CD4-positive, alpha-beta T cell (primary cell): ENCODE results near the gene CCDC126. TPM values are rescaled to one million over a fixed set of nuclear protein-coding genes. Genes with fewer than 3 reads are reported as not detected.

Experiments used
- ATAC-seq: fragments of 200-7000 bp; cut with Tn5 transposase; one replicate; pipeline ENCODE4 v1.10.0; 2022; ENCODE audit warnings: mild to moderate bottlenecking; ENCODE audit not compliant: poor library complexity
- CTCF ChIA-PET: fragments of 350-600 bp; sonication (Branson Sonifier 250); formaldehyde crosslinking; loops from one replicate; lab custom pipeline; 2021; ENCODE audit warnings: antibody characterized with exemption, inconsistent platforms; lab: Charles Lee
- POLR2A ChIA-PET: fragments of 350-600 bp; sonication (Branson Sonifier 250); formaldehyde crosslinking; loops from one replicate; lab custom pipeline; 2021; ENCODE audit warnings: antibody characterized with exemption, inconsistent platforms; lab: Charles Lee
- DNase-seq, 14 experiments: peaks; one replicate each; pipeline ENCODE4 v3.0.0-alpha.2; 2013 to 2020; ENCODE audit warnings: mixed read lengths in 2 of 14
- H3K27ac ChIP-seq, 2 donors: one replicate each; pipeline versions ENCODE4 v1.5.1 to v1.7.0; 2013; ENCODE audit warnings: low read length in 2 of 2, low read depth in 1 of 2, mild to moderate bottlenecking in 1 of 2
- H3K27me3 ChIP-seq, 2 experiments: 1 replicate in 1 of 2; 2 replicates in 1 of 2; pipeline versions ENCODE4 v1.6.1 to v1.7.0; 2013; ENCODE audit warnings: low read length in 2 of 2, control low read depth in 1 of 2, mild to moderate bottlenecking in 1 of 2, moderate library complexity in 1 of 2; ENCODE audit not compliant: insufficient read depth in 2 of 2, control insufficient read depth in 1 of 2
- H3K36me3 ChIP-seq: one replicate; pipeline ENCODE4 v1.6.1; 2013; ENCODE audit warnings: low read length, control low read depth; ENCODE audit not compliant: insufficient read depth
- H3K4me1 ChIP-seq: one replicate; pipeline ENCODE4 v1.6.1; 2013; ENCODE audit warnings: low read length, control low read depth; ENCODE audit not compliant: insufficient read depth
- H3K4me3 ChIP-seq: one replicate; pipeline ENCODE4 v1.5.1; 2013; ENCODE audit warnings: mild to moderate bottlenecking, low read length, moderate library complexity
- H3K9me3 ChIP-seq, 2 experiments: 1 replicate in 1 of 2; 2 replicates in 1 of 2; pipeline versions ENCODE4 v1.6.1 to v1.7.0; 2013; ENCODE audit warnings: low read length in 2 of 2, mild to moderate bottlenecking in 2 of 2, control low read depth in 1 of 2, moderate library complexity in 1 of 2; ENCODE audit not compliant: control insufficient read depth in 1 of 2, insufficient read depth in 1 of 2
- H3K27ac Mint-ChIP-seq: one replicate; pipeline ENCODE4 v1.8.0; 2020; ENCODE audit warnings: mixed read lengths
- H3K27me3 Mint-ChIP-seq: one replicate; pipeline ENCODE4 v1.8.0; 2021; ENCODE audit warnings: mixed read lengths
- H3K36me3 Mint-ChIP-seq: one replicate; pipeline ENCODE4 v1.8.0; 2021; ENCODE audit warnings: low read depth, mixed read lengths
- H3K4me1 Mint-ChIP-seq: one replicate; pipeline ENCODE4 v1.8.0; 2021; ENCODE audit warnings: low read depth, mixed read lengths
- H3K4me3 Mint-ChIP-seq: one replicate; pipeline ENCODE4 v1.8.0; 2020; ENCODE audit warnings: mild to moderate bottlenecking, mixed read lengths
- H3K9me3 Mint-ChIP-seq: one replicate; pipeline ENCODE4 v1.8.0; 2020; ENCODE audit warnings: mixed read lengths
- intact Hi-C, 2 experiments: fragments of 100-400 bp; cut with DNase I in 1 of 2; cut with micrococcal nuclease in 1 of 2; formaldehyde crosslinking; loops; one replicate each; pipeline versions ENCODE4 v1.15.1 to v1.9.0; 2023 to 2025; cut with DNase I, micrococcal nuclease
- total RNA-seq, 174 experiments: library from RNA in 2 of 174; stranded (reverse) in 2 of 174; gene quantifications; one replicate each; pipeline ENCODE4 v1.2.3 and lab custom pipeline; 2021 to 2026
- TF ChIP-seq, protein P1 (sequence below): fragments of 200-600 bp; IDR thresholded peaks from one replicate; pipeline ENCODE4 v1.8.0; 2022; ENCODE audit warnings: antibody characterized with exemption, mild to moderate bottlenecking

CCDC126 gene
- total RNA-seq, 2 experiments from 2014 or later: 8.3 to 10.3 TPM

DNA sequence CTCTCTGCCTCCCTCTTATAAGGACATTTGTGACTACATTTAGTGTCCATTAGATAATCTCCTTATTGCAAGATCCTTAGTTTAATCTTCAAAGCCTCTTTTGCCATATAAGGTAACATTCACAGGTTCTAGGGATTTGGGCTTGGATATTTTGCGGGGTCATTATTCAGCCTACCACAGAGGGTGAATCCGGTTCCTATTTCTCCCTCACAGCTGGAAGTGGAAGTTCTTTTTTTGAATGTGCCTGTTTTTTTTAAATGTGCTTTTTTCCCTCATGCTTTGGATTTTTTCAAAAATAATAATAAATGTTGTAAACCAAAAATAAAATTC is 65.8 kb downstream of the CCDC126 start:
- H3K9me3 ChIP-seq: peaks cover 0 to 9% of the 10 kb centered on the region in 2 experiments
- H3K27me3 ChIP-seq: no peaks in the 10 kb centered on the region
- H3K27ac ChIP-seq: no peak overlapping the region
- ATAC-seq (no peak), DNase-seq (no peak)
- no peaks in the 10 kb centered on the region for H3K4me1 ChIP-seq
- no peaks in the 10 kb centered on the region for H3K36me3 ChIP-seq
- no peak overlapping the region for H3K4me3 ChIP-seq
- no peaks in the 10 kb centered on the region for H3K27me3 Mint-ChIP-seq
- H3K36me3 Mint-ChIP-seq: no peaks in the 10 kb centered on the region
- no peak overlapping the region for H3K27ac Mint-ChIP-seq
- intact Hi-C loops: loop anchor here in 1 of 2 experiments (10.0 kb wide), 1 partner anchor 538 kb away; no protein-coding TSS in a partner anchor
- no peaks in the 10 kb centered on the region for H3K4me1 Mint-ChIP-seq
- H3K9me3 Mint-ChIP-seq: peaks cover 5% of the 10 kb centered on the region
- ChIA-PET POLR2A (no interaction called here), CTCF (no interaction called here)
- TF ChIP-seq, protein P1, sequence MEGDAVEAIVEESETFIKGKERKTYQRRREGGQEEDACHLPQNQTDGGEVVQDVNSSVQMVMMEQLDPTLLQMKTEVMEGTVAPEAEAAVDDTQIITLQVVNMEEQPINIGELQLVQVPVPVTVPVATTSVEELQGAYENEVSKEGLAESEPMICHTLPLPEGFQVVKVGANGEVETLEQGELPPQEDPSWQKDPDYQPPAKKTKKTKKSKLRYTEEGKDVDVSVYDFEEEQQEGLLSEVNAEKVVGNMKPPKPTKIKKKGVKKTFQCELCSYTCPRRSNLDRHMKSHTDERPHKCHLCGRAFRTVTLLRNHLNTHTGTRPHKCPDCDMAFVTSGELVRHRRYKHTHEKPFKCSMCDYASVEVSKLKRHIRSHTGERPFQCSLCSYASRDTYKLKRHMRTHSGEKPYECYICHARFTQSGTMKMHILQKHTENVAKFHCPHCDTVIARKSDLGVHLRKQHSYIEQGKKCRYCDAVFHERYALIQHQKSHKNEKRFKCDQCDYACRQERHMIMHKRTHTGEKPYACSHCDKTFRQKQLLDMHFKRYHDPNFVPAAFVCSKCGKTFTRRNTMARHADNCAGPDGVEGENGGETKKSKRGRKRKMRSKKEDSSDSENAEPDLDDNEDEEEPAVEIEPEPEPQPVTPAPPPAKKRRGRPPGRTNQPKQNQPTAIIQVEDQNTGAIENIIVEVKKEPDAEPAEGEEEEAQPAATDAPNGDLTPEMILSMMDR: no peak
- no peak overlapping the region for H3K4me3 Mint-ChIP-seq

DNA sequence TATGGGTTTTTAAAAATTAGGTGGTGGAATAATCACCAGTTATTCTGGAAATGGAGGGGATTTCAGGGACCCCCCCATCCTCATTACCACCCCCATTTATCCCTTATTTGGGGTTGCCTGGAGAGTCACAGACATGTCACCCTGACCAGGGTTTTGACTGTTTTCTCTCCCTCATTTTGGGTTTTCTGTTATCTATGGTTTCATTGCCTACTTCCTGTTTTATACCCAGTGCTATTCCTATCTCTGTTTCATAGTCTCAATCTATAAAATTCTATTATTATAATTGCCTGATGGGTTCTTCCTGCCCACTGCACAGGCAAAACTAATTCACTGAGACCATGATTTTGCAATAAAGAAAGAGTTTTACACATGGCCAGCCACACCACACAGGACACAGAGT is 66.9 kb downstream of the CCDC126 start:
- Mint-ChIP-seq H3K4me1 (no peaks in the 10 kb centered on the region), H3K9me3 (no peaks in the 10 kb centered on the region), H3K36me3 (no peaks in the 10 kb centered on the region), H3K4me3 (no peak overlapping the region), H3K27ac (no peak overlapping the region), H3K27me3 (no peaks in the 10 kb centered on the region)
- intact Hi-C loops: loop anchor here in 1 of 2 experiments (10.0 kb wide), 1 partner anchor 539 kb away; no protein-coding TSS in a partner anchor
- Histone ChIP-seq H3K27ac (no peak overlapping the region), H3K4me1 (no peaks in the 10 kb centered on the region), H3K36me3 (no peaks in the 10 kb centered on the region), H3K9me3 (peaks cover 0 to 5% of the 10 kb centered on the region in 2 experiments), H3K27me3 (no peaks in the 10 kb centered on the region), H3K4me3 (no peak overlapping the region)
- CTCF ChIA-PET: no interaction called here
- POLR2A ChIA-PET: no interaction called here
- TF ChIP-seq, protein P1: no peak
- DNase-seq: no peak
- ATAC-seq: no peak

DNA sequence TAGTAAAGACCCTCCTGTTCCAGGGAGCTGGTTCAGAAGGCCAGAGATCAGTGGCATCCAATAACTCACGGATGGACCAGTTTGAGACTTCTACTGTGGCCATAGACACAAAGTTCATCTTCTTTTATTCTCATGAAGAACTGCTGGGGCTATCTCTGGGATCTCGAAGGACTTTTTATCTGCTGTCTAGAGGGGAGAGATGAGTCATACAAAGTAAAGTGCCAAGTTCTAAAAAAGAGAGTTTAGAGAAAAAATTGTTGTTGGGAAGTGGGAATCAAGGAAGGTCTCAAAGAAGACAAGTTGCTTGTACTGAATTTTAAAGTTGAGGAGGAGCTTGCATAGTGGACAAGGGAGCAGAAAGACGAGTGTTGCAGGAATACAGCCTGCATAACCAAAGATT is 74.9 kb downstream of the CCDC126 start:
- Histone ChIP-seq H3K9me3 (no peaks in the 10 kb centered on the region), H3K36me3 (no peaks in the 10 kb centered on the region), H3K27me3 (no peaks in the 10 kb centered on the region), H3K27ac (no peak overlapping the region), H3K4me3 (no peak overlapping the region), H3K4me1 (no peaks in the 10 kb centered on the region)
- no peak for DNase-seq
- peaks cover 21% of the 10 kb centered on the region for H3K27me3 Mint-ChIP-seq
- no peaks in the 10 kb centered on the region for H3K36me3 Mint-ChIP-seq
- intact Hi-C loops: no loop called here
- no peaks in the 10 kb centered on the region for H3K9me3 Mint-ChIP-seq
- CTCF ChIA-PET: interaction anchor here (1.2 kb wide), 1 partner anchor 20 kb away, joined by 3 read pairs; no protein-coding TSS in a partner anchor
- no peak for ATAC-seq
- no peak overlapping the region for H3K4me3 Mint-ChIP-seq
- TF ChIP-seq, protein P1: no peak
- H3K27ac Mint-ChIP-seq: no peak overlapping the region
- POLR2A ChIA-PET: no interaction called here
- H3K4me1 Mint-ChIP-seq: no peaks in the 10 kb centered on the region
